ENCODE measurements around the gene PCSK9.
"Not testable (repeated sequence)": the region's sequence is repeated elsewhere in the genome, so short reads cannot be mapped to it uniquely, and the experiment has no call there.

PCSK9 gene

GRCh38 chr1:55081905-55082296 lies 42.6 kb downstream of the PCSK9 start:
- DNase-seq = no peak

GRCh38 chr1:55084257-55084656 lies 44.9 kb downstream of the PCSK9 start:
- DNase-seq = no peak

GRCh38 chr1:55087439-55087838 lies 48.1 kb downstream of the PCSK9 start:
- DNase-seq = no peak

- DNase-seq = no peak
Observed at GRCh38 chr1:55088413-55088812, 49.1 kb downstream of the PCSK9 start.

GRCh38 chr1:55089683-55090082 lies 50.3 kb downstream of the PCSK9 start:
- no peak for DNase-seq

GRCh38 chr1:55092475-55092874 lies 53.1 kb downstream of the PCSK9 start:
- DNase-seq = no peak

GRCh38 chr1:55095095-55095494 lies 55.7 kb downstream of the PCSK9 start:
- no peak for DNase-seq

GRCh38 chr1:55103891-55104290 lies 64.5 kb downstream of the PCSK9 start:
- no peak for DNase-seq

GRCh38 chr1:55107101-55107500 lies 67.8 kb downstream of the PCSK9 start:
- no peak for DNase-seq

- DNase-seq = not testable (repeated sequence)
Observed at GRCh38 chr1:55109005-55109404, 69.7 kb downstream of the PCSK9 start.

Data from CD4-positive, alpha-beta T cell treated with Interleukin-6 for 4 hours (primary cell).